ENCODE data around the gene MKNK2.
A peak's percentile ranks its signal among the peaks of the same experiment; 100 is the strongest.

MKNK2 gene

GRCh38 chr19:2050349-2050990, 574 bp downstream of the MKNK2 start:
- no peak for TF ChIP-seq CTCF (IDR thresholded peaks at IDR 0.05; ENCODE audit: low read depth, low read length)

GRCh38 chr19:2049741-2050348, 1.2 kb downstream of the MKNK2 start:
- peak; percentile 58 for DNase-seq (ENCODE audit: low read depth, low spot score)

More at GRCh38 chr19:2050349-2050990, 574 bp downstream of the MKNK2 start:
- DNase-seq (ENCODE audit: low read depth, low spot score), result no peak
- in situ Hi-C loops (cut with HindIII; ENCODE audit: low sequenced_read_pairs), result no loop called here
- peak overlapping the region; percentile 93 for H3K4me3 ChIP-seq (ENCODE audit: low read depth, low read length)

GRCh38 chr19:2048959-2049740, 1.9 kb downstream of the MKNK2 start:
- TF ChIP-seq CTCF (IDR thresholded peaks at IDR 0.05; ENCODE audit: low read depth, low read length), result no peak
- in situ Hi-C loops (cut with HindIII; ENCODE audit: low sequenced_read_pairs), result no loop called here
- H3K4me3 ChIP-seq (ENCODE audit: low read depth, low read length), result peak overlapping the region; percentile 93
- DNase-seq (ENCODE audit: low read depth, low spot score), result no peak

More at GRCh38 chr19:2049741-2050348, 1.2 kb downstream of the MKNK2 start:
- in situ Hi-C loops (cut with HindIII; ENCODE audit: low sequenced_read_pairs), result no loop called here
- peak overlapping the region; percentile 93 for H3K4me3 ChIP-seq (ENCODE audit: low read depth, low read length)
- TF ChIP-seq CTCF (IDR thresholded peaks at IDR 0.05; ENCODE audit: low read depth, low read length), result no peak

- in situ Hi-C loops (cut with HindIII; ENCODE audit: low sequenced_read_pairs), result no loop called here
- DNase-seq (ENCODE audit: low read depth, low spot score), result no peak
- no peak for TF ChIP-seq CTCF (IDR thresholded peaks at IDR 0.05; ENCODE audit: low read depth, low read length)
- H3K4me3 ChIP-seq (ENCODE audit: low read depth, low read length), result peak overlapping the region; percentile 93
These were observed 2.7 kb downstream of the MKNK2 start for GRCh38 chr19:2048104-2048958.

GRCh38 chr19:2047449-2048103, 3.5 kb downstream of the MKNK2 start:
- no peak for DNase-seq (ENCODE audit: low read depth, low spot score)
- no peak overlapping the region for H3K4me3 ChIP-seq (ENCODE audit: low read depth, low read length)
- no peak for TF ChIP-seq CTCF (IDR thresholded peaks at IDR 0.05; ENCODE audit: low read depth, low read length)
- in situ Hi-C loops (cut with HindIII; ENCODE audit: low sequenced_read_pairs), result no loop called here
